ENCODE results near the gene OLIG1. TPM values are rescaled to one million over a fixed set of nuclear protein-coding genes. Genes with fewer than 3 reads are reported as not detected.

Gene OLIG1
- total RNA-seq, 1 experiment from 2014 or later, result not detected

GRCh38 chr21:33026878-33027400 lies 43.0 kb upstream of the OLIG1 start:
- H3K4me1 ChIP-seq (ENCODE audit: control insufficient read depth in 1 of 2, insufficient read depth in 2 of 2, low read length in 2 of 2), result no peaks in the 10 kb centered on the region

More at GRCh38 chr21:33026878-33027400, 43.0 kb upstream of the OLIG1 start:
- Histone ChIP-seq H3K27me3 (ENCODE audit: insufficient read depth, low read length) (peaks cover 12% of the 10 kb centered on the region; the same call in 1 of the 2 replicates), H3K9me2 (ENCODE audit: insufficient read depth) (no peaks in the 10 kb centered on the region), H3K4me3 (replicated peaks in 1 of 2; ENCODE audit: low read depth in 1 of 2, low read length in 2 of 2) (no peak overlapping the region), H3K9me3 (ENCODE audit: control insufficient read depth in 1 of 2, insufficient read depth in 1 of 2, low read depth in 1 of 2, low read length in 2 of 2) (no peaks in the 10 kb centered on the region), H3K4me2 (ENCODE audit: low read length) (no peak overlapping the region), H3K36me3 (ENCODE audit: control insufficient read depth in 1 of 2, insufficient read depth in 2 of 2, low read length in 2 of 2) (no peaks in the 10 kb centered on the region), H3K27ac (ENCODE audit: low read depth, low read length) (no peak overlapping the region), H2AFZ (ENCODE audit: low read depth, low read length, poor library complexity, severe bottlenecking) (no peak overlapping the region), H3K79me2 (ENCODE audit: insufficient read depth, low read length) (no peaks in the 10 kb centered on the region), H3K9ac (ENCODE audit: low read length) (no peak overlapping the region), H4K20me1 (ENCODE audit: insufficient read depth) (no peaks in the 10 kb centered on the region)
- DNase-seq (ENCODE audit: low read depth, low spot score), result no peak
- CTCF ChIA-PET, result no interaction called here
- BruUV-seq (replicated peaks), result no TSS peak
- ATAC-seq, result no peak
- POLR2A ChIA-PET, result no interaction called here
- intact Hi-C loops (cut with micrococcal nuclease), result no loop called here
- no peak for TF ChIP-seq POLR2A (IDR thresholded peaks at IDR 0.05; ENCODE audit: borderline replicate concordance, extremely low read depth, insufficient read depth, insufficient read length)
- TF ChIP-seq CBX3 (IDR thresholded peaks at IDR 0.05; ENCODE audit: low read depth), result no peak
- TF ChIP-seq ZFX (IDR thresholded peaks at IDR 0.05), result no peak
- TF ChIP-seq YY1 (IDR thresholded peaks at IDR 0.05; ENCODE audit: extremely low read depth, insufficient replicate concordance, low read depth, low read length), result no peak
- TF ChIP-seq SP1 (IDR thresholded peaks at IDR 0.05; ENCODE audit: low read depth), result no peak
- no peak for TF ChIP-seq ELF1 (IDR thresholded peaks at IDR 0.05; ENCODE audit: borderline replicate concordance, low read depth)
- TF ChIP-seq EZH2phosphoT487 (IDR thresholded peaks at IDR 0.05; ENCODE audit: borderline replicate concordance), result no peak
- TF ChIP-seq CEBPB (IDR thresholded peaks at IDR 0.05; ENCODE audit: low read depth), result no peak
- no peak for TF ChIP-seq SRF (IDR thresholded peaks at IDR 0.05; ENCODE audit: low read depth)
- TF ChIP-seq FOSL1 (IDR thresholded peaks at IDR 0.05; ENCODE audit: low read depth), result no peak
- no peak for TF ChIP-seq POLR2AphosphoS5 (IDR thresholded peaks at IDR 0.05; ENCODE audit: low read depth, low read length)
- no peak for TF ChIP-seq ZNF274 (IDR thresholded peaks at IDR 0.05; ENCODE audit: low read depth, low read length)
- TF ChIP-seq REST (IDR thresholded peaks at IDR 0.05; ENCODE audit: low read depth), result no peak
- no peak for TF ChIP-seq SIN3A (IDR thresholded peaks at IDR 0.05; ENCODE audit: low read depth)
- no peak for TF ChIP-seq ZBTB33 (IDR thresholded peaks at IDR 0.05; ENCODE audit: extremely low read depth, insufficient replicate concordance, low read length)
- RAD21 ChIA-PET (ENCODE audit: low non-redundant PET in 1 of 2, low total read pairs in 2 of 2, uncharacterized antibody in 2 of 2, unreplicated experiment in 2 of 2), result no interaction called here
